NCI-H510A (cell line): ENCODE data around the gene CELSR3.

Experiments
- DNase-seq: peaks from one replicate; lab custom pipeline; 2025; lab: John Stamatoyannopoulos, UW

The CELSR3 gene

GRCh38 chr3:48633256-48633655 is 29.4 kb downstream of the CELSR3 start:
- DNase-seq = no peak

GRCh38 chr3:48631516-48632448 is 30.9 kb downstream of the CELSR3 start:
- DNase-seq = no peak

GRCh38 chr3:48630833-48631232 is 31.9 kb downstream of the CELSR3 start:
- no peak for DNase-seq

- no peak for DNase-seq
These were observed 32.3 kb downstream of the CELSR3 start for GRCh38 chr3:48630407-48630806.

- no peak for DNase-seq
These were observed 32.8 kb downstream of the CELSR3 start for GRCh38 chr3:48629894-48630293.

- no peak for DNase-seq
These were observed 34.2 kb downstream of the CELSR3 start for GRCh38 chr3:48628277-48629017.

GRCh38 chr3:48625600-48625999 is 37.1 kb downstream of the CELSR3 start:
- no peak for DNase-seq

- DNase-seq = no peak
These were observed 37.9 kb downstream of the CELSR3 start for GRCh38 chr3:48624767-48625166.

GRCh38 chr3:48623851-48624547 is 38.7 kb downstream of the CELSR3 start:
- peak; percentile 63 for DNase-seq

- no peak for DNase-seq
These were observed 41.2 kb downstream of the CELSR3 start, which contains the start of gene TMEM89 for GRCh38 chr3:48621461-48621869. Gene TMEM89, minus strand, starts transcription at chr3:48621769. Its CDS starts 13 bp downstream, at chr3:48621756.

GRCh38 chr3:48619541-48620524 is 42.9 kb downstream of the CELSR3 start:
- no peak for DNase-seq

GRCh38 chr3:48617559-48617958 is 45.1 kb downstream of the CELSR3 start:
- DNase-seq = no peak

GRCh38 chr3:48614044-48614443 is 48.6 kb downstream of the CELSR3 start:
- DNase-seq = no peak

- no peak for DNase-seq
These were observed 50.4 kb downstream of the CELSR3 start for GRCh38 chr3:48612309-48612708.

- DNase-seq = peak; percentile 72
These were observed 53.3 kb downstream of the CELSR3 start, which contains the start of gene UQCRC1 for GRCh38 chr3:48609088-48610005. Gene UQCRC1, minus strand, starts transcription at chr3:48609646. Its CDS starts 26 bp downstream, at chr3:48609620.

- no peak for DNase-seq
These were observed 55.2 kb downstream of the CELSR3 start for GRCh38 chr3:48607519-48607918.

GRCh38 chr3:48601622-48601994 is 61.1 kb downstream of the CELSR3 start:
- no peak for DNase-seq

- no peak for DNase-seq
These were observed 61.7 kb downstream of the CELSR3 start for GRCh38 chr3:48600711-48601621.
